Endothelial cell of umbilical vein (primary cell): Measurements from ENCODE around the gene PRRG2. TPM values are rescaled to one million over a fixed set of nuclear protein-coding genes. Genes with fewer than 3 reads are reported as not detected.

Source experiments
- BruUV-seq: library from RNA; stranded (reverse); fragments of 400-500 nt; replicated peaks from 2 replicates; lab custom pipeline; 2021; lab: Mats Ljungman, UMichigan
- CTCF ChIA-PET: fragments of 300-600, 350-600 bp; sonication (Branson Sonifier 250); formaldehyde crosslinking; loops from one replicate; lab custom pipeline; 2021; ENCODE audit warnings: antibody characterized with exemption, inconsistent platforms; lab: Charles Lee
- POLR2A ChIA-PET: fragments of 300-600, 350-600 bp; sonication (Branson Sonifier 250); formaldehyde crosslinking; loops from one replicate; lab custom pipeline; 2021; ENCODE audit warnings: antibody characterized with exemption, inconsistent platforms; lab: Charles Lee
- DNase-seq: peaks from one replicate; pipeline ENCODE4 v3.0.0-alpha.2; 2011; ENCODE audit warnings: low read depth, low spot score
- FAIRE-seq: peaks from 2 replicates; lab custom pipeline; 2011; peaks lifted over from hg19 to GRCh38; lab: Jason Lieb, UNC
- H2AFZ ChIP-seq: 2 replicates; pipeline ENCODE4 v1.6.0; 2012; ENCODE audit warnings: low read depth, low read length, control low read depth, inconsistent platforms
- H3K27ac ChIP-seq: 2 replicates; pipeline ENCODE4 v1.5.1; 2011; ENCODE audit warnings: low read depth, mild to moderate bottlenecking, control low read depth, low read length, moderate library complexity; ENCODE audit not compliant: insufficient read depth
- H3K27me3 ChIP-seq, 2 experiments: 2 replicates each; pipeline versions ENCODE4 v1.6.0 to v1.6.1; 2011; ENCODE audit warnings: low read length in 2 of 2, mixed read lengths in 1 of 2; ENCODE audit not compliant: control insufficient read depth in 2 of 2, insufficient read depth in 2 of 2
- H3K36me3 ChIP-seq, 2 experiments: 2 replicates in 1 of 2; 3 replicates in 1 of 2; pipeline ENCODE4 v1.5.1; 2011; ENCODE audit warnings: low read length in 2 of 2, mild to moderate bottlenecking in 1 of 2, moderate library complexity in 1 of 2; ENCODE audit not compliant: control insufficient read depth in 2 of 2, insufficient read depth in 2 of 2; ENCODE audit errors: extremely low read depth in 1 of 2
- H3K4me1 ChIP-seq: 3 replicates; pipeline ENCODE4 v1.5.1; 2011; ENCODE audit warnings: mild to moderate bottlenecking, low read length; ENCODE audit not compliant: control insufficient read depth, insufficient read depth; ENCODE audit errors: extremely low read depth
- H3K4me2 ChIP-seq: 2 replicates; pipeline ENCODE4 v1.6.1; 2011; ENCODE audit warnings: low read length, control low read depth, mixed read lengths; ENCODE audit not compliant: insufficient read depth
- H3K4me3 ChIP-seq, 3 experiments: fragments of 200-600 bp in 1 of 3; sonication (generic), shearing (Covaris generic) in 1 of 3; replicated peaks in 1 of 3; 2 replicates each; pipeline ENCODE4 v1.5.1; 2011 to 2016; ENCODE audit warnings: control low read depth in 3 of 3, low read length in 3 of 3, mild to moderate bottlenecking in 2 of 3, inconsistent platforms in 1 of 3, low read depth in 1 of 3, moderate library complexity in 1 of 3; ENCODE audit not compliant: insufficient read depth in 1 of 3
- H3K79me2 ChIP-seq: 2 replicates; pipeline ENCODE4 v1.6.0; 2012; ENCODE audit warnings: low read length, inconsistent platforms; ENCODE audit not compliant: control insufficient read depth, insufficient read depth
- H3K9ac ChIP-seq: replicated peaks from 2 replicates; pipeline ENCODE3; 2011; ENCODE audit warnings: low read length, control low read depth; ENCODE audit not compliant: insufficient read depth; ENCODE audit errors: extremely low read depth
- H3K9me1 ChIP-seq: replicated peaks from 3 replicates; pipeline ENCODE4 v1.6.0; 2011; ENCODE audit warnings: mild to moderate bottlenecking, low read length; ENCODE audit not compliant: control insufficient read depth, insufficient read depth; ENCODE audit errors: extremely low read depth
- H3K9me3 ChIP-seq: replicated peaks from 2 replicates; pipeline ENCODE4 v1.5.1; 2012; ENCODE audit warnings: low read length, inconsistent platforms; ENCODE audit not compliant: control insufficient read depth, insufficient read depth
- H4K20me1 ChIP-seq: replicated peaks from 2 replicates; pipeline ENCODE3; 2011; ENCODE audit warnings: mild to moderate bottlenecking, low read length; ENCODE audit not compliant: control insufficient read depth, insufficient read depth; ENCODE audit errors: extremely low read depth
- CTCF ChIP-seq, 2 donors: IDR thresholded peaks; 1 replicate in 1 of 2; 2 replicates in 1 of 2; pipeline ENCODE4 v1.5.1; 2011; ENCODE audit warnings: low read length in 2 of 2, mild to moderate bottlenecking in 2 of 2, moderate library complexity in 2 of 2, control low read depth in 1 of 2, inconsistent platforms in 1 of 2, low read depth in 1 of 2; ENCODE audit not compliant: insufficient read depth in 1 of 2; ENCODE audit errors: extremely low read depth in 1 of 2
- EZH2 ChIP-seq: IDR thresholded peaks from 2 replicates; pipeline ENCODE4 v1.6.1; 2012; ENCODE audit warnings: borderline replicate concordance, low read depth, mild to moderate bottlenecking, moderate library complexity, low read length, inconsistent platforms; ENCODE audit not compliant: severe bottlenecking
- FOS ChIP-seq: IDR thresholded peaks from 2 replicates; pipeline ENCODE4 v1.6.1; 2011; ENCODE audit warnings: mild to moderate bottlenecking, low read length, moderate library complexity, borderline replicate concordance; ENCODE audit not compliant: insufficient read depth
- GATA2 ChIP-seq: IDR thresholded peaks from 2 replicates; pipeline ENCODE4 v1.7.0; 2011; ENCODE audit warnings: low read depth, mild to moderate bottlenecking, moderate library complexity, mixed read lengths, low read length; ENCODE audit not compliant: insufficient read length, insufficient read depth
- JUN ChIP-seq: IDR thresholded peaks from 2 replicates; pipeline ENCODE4 v1.6.1; 2011; ENCODE audit warnings: borderline replicate concordance, low read depth; ENCODE audit not compliant: insufficient read length, insufficient read depth
- MAX ChIP-seq: IDR thresholded peaks from 2 replicates; pipeline ENCODE4 v1.6.1; 2011; ENCODE audit not compliant: insufficient read depth, insufficient read length
- MYC ChIP-seq: IDR thresholded peaks from one replicate; pipeline ENCODE4 v1.6.1; 2011; ENCODE audit warnings: mild to moderate bottlenecking, low read depth, low read length
- POLR2A ChIP-seq: IDR thresholded peaks from 2 replicates; pipeline ENCODE4 v1.6.1; 2012; ENCODE audit warnings: low read depth, mild to moderate bottlenecking, control low read depth, low read length
- POLR2AphosphoS5 ChIP-seq: IDR thresholded peaks from 2 replicates; pipeline ENCODE4 v1.6.1; 2012; ENCODE audit warnings: low read depth, mild to moderate bottlenecking, control low read depth, low read length, moderate library complexity; ENCODE audit not compliant: insufficient read depth
- dilution Hi-C: fragments of 300-500 bp; cut with MboI; formaldehyde crosslinking; loops from one replicate; pipeline ENCODE4 v1.15.0; 2019; ENCODE audit warnings: low sequenced_read_pairs; ENCODE audit not compliant: extremely low pct_ligation_motif_present
- intact Hi-C: fragments of 100-400 bp; cut with micrococcal nuclease; formaldehyde crosslinking; loops from one replicate; pipeline ENCODE4 v1.10.0; 2022
- polyA plus RNA-seq, 4 experiments: library from polyadenylated mRNA; depleted of rRNA in 3 of 4; stranded (reverse) in 3 of 4; unstranded in 1 of 4; fragments of >200 nt; gene quantifications; 2 replicates each; pipeline versions ENCODE4 v1.2.1 to v1.2.3, GENCODE V29; 2011 to 2012; ENCODE audit warnings: missing spikeins in 1 of 4
- total RNA-seq: library from RNA; stranded (reverse); gene quantifications from 2 replicates; pipeline ENCODE4 v1.2.3, GENCODE V29; 2021

Gene PRRG2
- total and polyA plus RNA-seq, 2 donors (not counting 3 experiments of a cell fraction or from before 2014, with no cell fraction given): 2.6 to 2.9 TPM

DNA sequence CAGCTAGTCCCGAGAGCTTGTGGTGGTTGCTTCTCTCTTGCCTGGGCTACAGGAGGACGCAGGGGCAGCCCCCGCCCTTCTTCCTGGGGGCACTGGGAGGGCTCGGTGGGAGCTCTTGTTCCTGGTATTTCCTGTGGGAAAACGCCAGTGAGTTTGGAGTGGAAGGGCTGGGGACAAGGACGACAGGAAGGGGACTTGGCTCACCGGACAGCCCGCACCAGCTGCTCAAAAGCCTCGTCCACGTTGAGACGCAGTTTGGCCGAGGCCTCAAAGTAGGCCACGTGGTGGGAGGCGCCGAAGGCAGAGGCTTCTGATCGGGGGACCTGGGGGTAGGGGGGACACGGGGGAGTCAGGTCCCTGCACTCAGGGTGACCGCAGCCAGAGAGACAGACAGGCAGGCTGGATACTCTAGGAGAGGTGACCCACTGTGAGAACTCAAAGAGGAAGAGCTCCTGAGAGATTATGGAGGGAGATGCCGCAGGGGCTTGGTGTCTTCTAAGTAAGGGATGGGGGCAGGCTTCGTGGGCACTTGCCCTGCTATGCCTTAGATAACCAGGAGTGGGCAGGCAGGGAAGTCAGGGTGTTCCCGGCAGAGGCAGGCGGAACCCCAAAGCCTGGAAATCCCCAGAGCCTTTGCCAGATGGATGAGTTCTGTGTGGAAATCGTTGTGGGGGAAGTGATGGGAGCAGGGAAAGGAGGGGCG is 54.6 kb downstream of the PRRG2 start:
- BruUV-seq: no TSS peak
- CTCF ChIA-PET: no interaction called here
- Histone ChIP-seq H3K36me3 (peaks cover 0 to 2% of the 10 kb centered on the region in 2 experiments), H3K79me2 (peaks cover 14% of the 10 kb centered on the region), H3K9ac (no peak overlapping the region), H3K9me1 (no peaks in the 10 kb centered on the region), H3K4me1 (peaks cover 21% of the 10 kb centered on the region), H2AFZ (no peak overlapping the region), H3K4me3 (no peak overlapping the region), H3K9me3 (no peaks in the 10 kb centered on the region), H3K27me3 (no peaks in the 10 kb centered on the region), H3K4me2 (no peak overlapping the region), H3K27ac (no peak overlapping the region), H4K20me1 (no peaks in the 10 kb centered on the region)
- POLR2A ChIA-PET: no interaction called here
- intact Hi-C loops: no loop called here
- no peak for DNase-seq
- FAIRE-seq: no peak
- TF ChIP-seq CTCF (IDR thresholded peaks at IDR 0.05; ENCODE audit: extremely low read depth in 1 of 2, insufficient read depth in 1 of 2, low read depth in 1 of 2, low read length in 2 of 2) (no peak), POLR2AphosphoS5 (no peak), MAX (no peak), FOS (no peak), GATA2 (no peak), JUN (no peak), POLR2A (no peak), MYC (no peak), EZH2 (no peak)
- dilution Hi-C loops: no loop called here
